GM12892 (cell line): ENCODE measurements around the gene SETD6.

Source experiments
- POLR2A ChIP-seq: IDR thresholded peaks from 2 replicates; pipeline ENCODE4 v1.6.1; 2011; ENCODE audit warnings: low read depth, low read length, control low read depth
- POLR2AphosphoS5 ChIP-seq: IDR thresholded peaks from 2 replicates; pipeline ENCODE4 v1.6.1; 2011; ENCODE audit warnings: low read depth, low read length, control low read depth

- no peak for TF ChIP-seq POLR2AphosphoS5
- TF ChIP-seq POLR2A, result no peak
Observed at GRCh38 chr16:58556678-58557077, 41.4 kb downstream of the SETD6 start.
